ENCODE data around the gene UBQLN1. TPM values are rescaled to one million over a fixed set of nuclear protein-coding genes. Genes with fewer than 3 reads are reported as not detected.

UBQLN1 gene
- total RNA-seq, 4 donors from 2014 or later, result 111 to 159 (median 123) TPM

DNA sequence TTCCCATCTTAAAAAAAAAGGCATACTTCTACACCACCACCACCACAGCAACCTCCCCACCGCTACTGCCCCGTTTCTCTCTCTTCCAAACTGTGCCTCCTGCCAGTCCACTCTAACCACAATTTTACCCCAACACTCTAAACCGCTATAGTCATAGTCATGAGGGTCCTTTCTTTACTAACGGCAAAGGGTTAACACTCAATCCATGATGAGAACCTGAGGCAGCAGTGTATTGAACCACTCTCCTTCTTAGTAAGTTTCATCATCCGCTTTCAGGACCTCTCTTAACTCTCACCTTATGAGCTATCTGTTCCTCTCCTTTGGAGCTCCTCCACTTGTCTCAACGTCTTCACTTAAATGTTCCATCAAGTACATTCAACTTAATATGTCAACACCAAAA is 50.8 kb downstream of the UBQLN1 start:
- H3K4me3 ChIP-seq (replicated peaks in 1 of 3), result no peak overlapping the region
- peaks cover 25 to 38% of the 10 kb centered on the region in 2 donors for H3K36me3 ChIP-seq
- H3K4me1 ChIP-seq, result no peaks in the 10 kb centered on the region
- WGBS, 2 donors, result 84 to 87% methylated on average over 6 of the region's 6 CpGs
- intact Hi-C loops (cut with DNase I), result no loop called here
- H3K27ac ChIP-seq, result no peak overlapping the region
- no peaks in the 10 kb centered on the region for H3K9me3 ChIP-seq
- H3K27me3 ChIP-seq, result no peaks in the 10 kb centered on the region
- DNase-seq, result no peak
- TF ChIP-seq, protein P1, sequence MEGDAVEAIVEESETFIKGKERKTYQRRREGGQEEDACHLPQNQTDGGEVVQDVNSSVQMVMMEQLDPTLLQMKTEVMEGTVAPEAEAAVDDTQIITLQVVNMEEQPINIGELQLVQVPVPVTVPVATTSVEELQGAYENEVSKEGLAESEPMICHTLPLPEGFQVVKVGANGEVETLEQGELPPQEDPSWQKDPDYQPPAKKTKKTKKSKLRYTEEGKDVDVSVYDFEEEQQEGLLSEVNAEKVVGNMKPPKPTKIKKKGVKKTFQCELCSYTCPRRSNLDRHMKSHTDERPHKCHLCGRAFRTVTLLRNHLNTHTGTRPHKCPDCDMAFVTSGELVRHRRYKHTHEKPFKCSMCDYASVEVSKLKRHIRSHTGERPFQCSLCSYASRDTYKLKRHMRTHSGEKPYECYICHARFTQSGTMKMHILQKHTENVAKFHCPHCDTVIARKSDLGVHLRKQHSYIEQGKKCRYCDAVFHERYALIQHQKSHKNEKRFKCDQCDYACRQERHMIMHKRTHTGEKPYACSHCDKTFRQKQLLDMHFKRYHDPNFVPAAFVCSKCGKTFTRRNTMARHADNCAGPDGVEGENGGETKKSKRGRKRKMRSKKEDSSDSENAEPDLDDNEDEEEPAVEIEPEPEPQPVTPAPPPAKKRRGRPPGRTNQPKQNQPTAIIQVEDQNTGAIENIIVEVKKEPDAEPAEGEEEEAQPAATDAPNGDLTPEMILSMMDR (IDR thresholded peaks at IDR 0.05), result no peak
- TF ChIP-seq POLR2A (IDR thresholded peaks at IDR 0.05), result no peak

DNA sequence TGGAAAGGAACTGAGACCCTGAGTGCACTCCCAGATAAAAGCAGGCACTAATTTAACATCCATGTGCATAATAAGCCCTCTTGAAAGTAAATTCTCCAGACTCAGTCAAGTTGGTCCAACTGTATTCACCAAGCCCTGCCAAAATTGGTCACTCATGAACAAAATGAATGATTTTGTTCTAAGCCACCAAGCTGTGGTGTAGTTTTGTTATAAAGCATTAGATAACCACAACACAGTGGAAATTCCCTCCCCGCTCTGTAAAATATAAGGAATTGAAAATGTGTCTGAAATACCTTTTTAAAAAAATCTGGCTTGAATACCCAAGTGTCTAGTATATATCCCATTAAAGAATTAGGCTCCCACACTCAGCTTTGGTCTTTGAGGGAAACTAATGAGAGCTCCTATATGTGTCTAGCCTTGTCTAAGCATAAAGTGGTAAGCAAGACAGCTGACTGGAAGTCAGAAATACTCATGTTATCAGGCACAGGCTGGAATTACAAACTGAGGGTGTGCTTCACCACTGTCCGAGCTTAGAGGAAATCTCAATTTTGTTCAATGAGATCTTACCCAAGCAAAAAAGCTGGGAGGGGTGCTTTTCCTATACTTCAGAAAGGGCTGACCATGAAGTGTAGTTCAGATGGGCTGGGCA is 51.6 kb downstream of the UBQLN1 start:
- H3K36me3 ChIP-seq, result peaks cover 26 to 35% of the 10 kb centered on the region in 2 donors
- no peaks in the 10 kb centered on the region for H3K4me1 ChIP-seq
- H3K9me3 ChIP-seq, result no peaks in the 10 kb centered on the region
- TF ChIP-seq, protein P1 (IDR thresholded peaks at IDR 0.05), result no peak
- no peak for TF ChIP-seq POLR2A (IDR thresholded peaks at IDR 0.05)
- H3K27me3 ChIP-seq, result no peaks in the 10 kb centered on the region
- H3K27ac ChIP-seq, result no peak overlapping the region
- DNase-seq, result no peak
- no peak overlapping the region for H3K4me3 ChIP-seq (replicated peaks in 1 of 3)
- intact Hi-C loops (cut with DNase I), result no loop called here
- 93 to 100% methylated on average over 2 of the region's 2 CpGs for WGBS, 2 donors

DNA sequence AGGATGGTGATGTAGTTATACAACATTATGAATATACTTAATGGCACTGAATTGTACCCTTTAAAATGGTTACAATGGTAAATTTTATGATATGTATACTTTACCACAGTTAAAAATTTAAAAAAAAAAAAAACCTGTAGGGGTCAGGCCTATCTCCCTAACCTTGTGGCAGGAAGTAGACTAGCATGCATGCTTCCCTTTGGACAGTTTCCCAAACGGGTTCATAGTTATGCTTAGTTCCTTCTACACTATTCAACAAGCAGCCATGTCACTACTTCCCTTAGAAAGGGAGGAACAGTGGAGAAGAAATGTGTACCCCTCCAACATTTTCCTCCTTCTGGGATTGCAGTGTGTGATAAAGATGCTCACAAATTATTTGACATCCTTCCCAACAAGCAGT is 52.3 kb downstream of the UBQLN1 start:
- Histone ChIP-seq H3K4me1 (no peaks in the 10 kb centered on the region), H3K27me3 (no peaks in the 10 kb centered on the region), H3K9me3 (no peaks in the 10 kb centered on the region), H3K4me3 (replicated peaks in 1 of 3) (no peak overlapping the region), H3K27ac (no peak overlapping the region), H3K36me3 (peaks cover 22 to 30% of the 10 kb centered on the region in 2 donors)
- intact Hi-C loops (cut with DNase I), result no loop called here
- DNase-seq, result no peak
- 75 to 82% methylated on average over 1 of the region's 1 CpG for WGBS, 2 donors
- TF ChIP-seq, protein P1 (IDR thresholded peaks at IDR 0.05), result no peak
- TF ChIP-seq POLR2A (IDR thresholded peaks at IDR 0.05), result no peak

DNA sequence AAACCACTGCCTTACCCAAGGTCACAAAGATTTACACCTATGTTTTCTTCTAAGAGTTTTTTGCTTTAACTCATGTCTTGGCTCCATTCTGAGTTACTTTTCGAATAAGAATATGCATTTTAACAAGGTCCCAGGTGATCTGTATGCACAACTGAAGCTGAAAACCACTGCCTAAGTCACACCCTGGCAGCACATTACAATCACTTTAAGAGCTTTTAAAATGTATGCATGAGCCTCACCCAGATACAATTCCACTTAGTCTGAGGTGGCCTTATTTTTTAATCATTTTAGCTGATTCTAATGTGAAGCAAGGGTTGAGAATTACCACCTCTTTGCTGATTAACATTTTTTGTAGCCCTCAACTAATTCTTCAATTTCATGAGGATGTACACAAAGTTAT is 55.3 kb downstream of the UBQLN1 start:
- no peaks in the 10 kb centered on the region for H3K4me1 ChIP-seq
- H3K27ac ChIP-seq, result no peak overlapping the region
- no peaks in the 10 kb centered on the region for H3K9me3 ChIP-seq
- H3K4me3 ChIP-seq (replicated peaks in 1 of 3), result no peak overlapping the region
- H3K27me3 ChIP-seq, result no peaks in the 10 kb centered on the region
- intact Hi-C loops (cut with DNase I), result no loop called here
- no peak for DNase-seq
- H3K36me3 ChIP-seq, result peaks cover 8 to 12% of the 10 kb centered on the region in 2 donors
- TF ChIP-seq, protein P1 (IDR thresholded peaks at IDR 0.05), result no peak
- no peak for TF ChIP-seq POLR2A (IDR thresholded peaks at IDR 0.05)
- 92 to 93% methylated on average over 1 of the region's 1 CpG for WGBS, 2 donors

DNA sequence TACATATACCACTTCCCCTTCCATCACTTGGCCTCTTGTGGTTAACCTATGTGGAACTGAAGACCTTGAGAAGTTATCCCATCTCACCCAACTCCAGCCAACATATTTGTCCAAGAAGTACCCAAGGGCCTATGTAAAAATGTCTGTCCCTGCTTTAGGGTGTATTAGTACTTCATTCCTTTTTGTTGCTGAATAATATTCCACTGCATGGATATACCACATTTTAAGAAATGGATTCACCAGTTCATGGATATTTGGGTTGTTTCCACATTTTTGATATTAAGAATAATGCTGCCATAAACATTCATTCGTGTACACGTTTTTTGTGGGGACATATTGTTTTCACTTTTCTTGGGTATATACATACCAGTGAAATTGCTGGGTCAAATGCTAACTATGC is 56.2 kb downstream of the UBQLN1 start:
- Histone ChIP-seq H3K36me3 (peaks cover 8 to 12% of the 10 kb centered on the region in 2 donors), H3K27me3 (no peaks in the 10 kb centered on the region), H3K4me1 (no peaks in the 10 kb centered on the region), H3K4me3 (replicated peaks in 1 of 3) (no peak overlapping the region), H3K27ac (no peak overlapping the region), H3K9me3 (no peaks in the 10 kb centered on the region)
- intact Hi-C loops (cut with DNase I), result no loop called here
- TF ChIP-seq, protein P1 (IDR thresholded peaks at IDR 0.05), result no peak
- 98% methylated on average over 2 of the region's 2 CpGs for WGBS, 2 donors
- no peak for DNase-seq
